Peyer's patch (tissue), 4 donors: ENCODE data around the gene TRMT44.

ENCODE experiments used
- CTCF ChIP-seq, 6 experiments: fragments of 450-650 bp in 4 of 6; fragments of 200-600 bp in 2 of 6; sonication (generic) in 1 of 6; IDR thresholded peaks; one replicate each; pipeline ENCODE4 v1.5.1; 2017 to 2019; ENCODE audit warnings: antibody characterized with exemption in 6 of 6, mild to moderate bottlenecking in 3 of 6, moderate library complexity in 1 of 6
- POLR2A ChIP-seq, 2 donors: fragments of 450-650 bp; IDR thresholded peaks; one replicate each; pipeline ENCODE4 v1.5.1; 2017; ENCODE audit warnings: antibody characterized with exemption in 2 of 2, mild to moderate bottlenecking in 2 of 2, moderate library complexity in 2 of 2

DNA sequence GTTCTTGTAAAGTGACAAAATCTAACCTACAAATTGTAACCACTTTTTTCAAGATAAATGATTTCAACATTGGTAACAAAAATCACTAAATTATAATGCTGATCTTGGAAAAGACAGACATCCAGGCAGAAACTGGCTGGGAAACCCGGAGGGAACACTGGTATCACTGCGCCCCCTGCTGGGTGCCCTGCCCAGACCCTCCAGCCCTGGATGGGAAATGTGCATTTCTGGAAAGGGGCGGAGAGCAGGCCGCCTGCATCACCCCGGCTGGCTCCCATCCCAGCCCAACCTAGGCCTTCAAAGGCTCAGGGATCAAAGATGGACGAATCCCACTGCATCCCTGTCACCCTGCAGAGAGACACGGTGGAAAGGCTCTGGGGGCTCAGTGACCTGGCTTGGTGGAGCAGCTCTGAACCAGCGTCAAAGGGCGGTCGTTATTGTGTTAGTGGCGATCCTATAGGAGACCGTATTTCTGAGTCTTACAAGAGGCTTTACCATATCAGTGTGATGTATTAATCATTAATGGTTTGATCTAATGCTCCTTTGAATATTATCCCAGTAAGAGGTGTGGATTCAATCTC is 37.3 kb upstream of the TRMT44 start:
- peak; percentile 64 to 89 (median 72) for TF ChIP-seq CTCF (IDR thresholded peaks at IDR 0.05)
- TF ChIP-seq POLR2A (IDR thresholded peaks at IDR 0.05) = no peak
